SH-SY5Y (cell line): Measurements from ENCODE around the gene ETV6.

Experiments
- GATA2 ChIP-seq: IDR thresholded peaks from 2 replicates; pipeline ENCODE4 v1.6.1; 2011; ENCODE audit warnings: mild to moderate bottlenecking, low read depth, low read length
- GATA3 ChIP-seq: IDR thresholded peaks from 2 replicates; pipeline ENCODE4 v1.6.1; 2011; ENCODE audit warnings: low read depth, mild to moderate bottlenecking, low read length, moderate library complexity

- TF ChIP-seq GATA2: no peak
- no peak for TF ChIP-seq GATA3
These were observed 164.9 kb downstream of the ETV6 start for GRCh38 chr12:11814374-11814773.
